H9 (cell line): ENCODE results near the gene PDC. TPM values are rescaled to one million over a fixed set of nuclear protein-coding genes. Genes with fewer than 3 reads are reported as not detected.

Source experiments
- DNase-seq: peaks from one replicate; pipeline ENCODE4 v3.0.0-alpha.2; 2017
- H2AFZ ChIP-seq: one replicate; pipeline ENCODE4 v1.6.1; 2013; ENCODE audit warnings: mild to moderate bottlenecking, low read length, control low read depth, moderate library complexity
- H2AK5ac ChIP-seq: 2 replicates; pipeline ENCODE4 v1.6.1; 2013; ENCODE audit warnings: low read length, control low read depth, mixed read lengths; ENCODE audit not compliant: insufficient read length
- H2BK120ac ChIP-seq: one replicate; pipeline ENCODE4 v1.6.1; 2013; ENCODE audit warnings: low read depth, mild to moderate bottlenecking, low read length, control low read depth, inconsistent platforms; ENCODE audit not compliant: poor library complexity, severe bottlenecking
- H2BK12ac ChIP-seq: 2 replicates; pipeline ENCODE4 v1.6.1; 2013; ENCODE audit warnings: low read length, control low read depth, mixed read lengths, low read depth; ENCODE audit not compliant: insufficient read length
- H2BK15ac ChIP-seq: 2 replicates; pipeline ENCODE4 v1.6.1; 2013; ENCODE audit warnings: low read depth, low read length, control low read depth
- H2BK20ac ChIP-seq: one replicate; pipeline ENCODE4 v1.6.1; 2013; ENCODE audit warnings: low read depth, mild to moderate bottlenecking, low read length, control low read depth, inconsistent platforms; ENCODE audit not compliant: poor library complexity, severe bottlenecking
- H2BK5ac ChIP-seq: 2 replicates; pipeline ENCODE4 v1.6.1; 2013; ENCODE audit warnings: low read length, control low read depth, mixed read lengths; ENCODE audit not compliant: insufficient read length
- H3K14ac ChIP-seq: 2 replicates; pipeline ENCODE4 v1.6.1; 2013; ENCODE audit warnings: low read length, control low read depth; ENCODE audit not compliant: insufficient read depth
- H3K18ac ChIP-seq: 2 replicates; pipeline ENCODE4 v1.6.1; 2013; ENCODE audit warnings: low read depth, mild to moderate bottlenecking, mixed read lengths, low read length, control low read depth; ENCODE audit not compliant: insufficient read length
- H3K23ac ChIP-seq: 2 replicates; pipeline ENCODE4 v1.6.1; 2013; ENCODE audit warnings: low read length, control low read depth, mixed read lengths, low read depth; ENCODE audit not compliant: insufficient read length
- H3K23me2 ChIP-seq: 2 replicates; pipeline ENCODE4 v1.6.1; 2013; ENCODE audit warnings: low read depth, mild to moderate bottlenecking, mixed read lengths, low read length, control low read depth; ENCODE audit not compliant: insufficient read length, poor library complexity, severe bottlenecking
- H3K27ac ChIP-seq: 2 replicates; pipeline ENCODE4 v1.5.1; 2013; ENCODE audit warnings: low read length, control low read depth, mixed read lengths, low read depth; ENCODE audit not compliant: insufficient read length
- H3K27me3 ChIP-seq: 2 replicates; pipeline ENCODE4 v1.6.1; 2013; ENCODE audit warnings: low read length, control low read depth, inconsistent platforms; ENCODE audit not compliant: insufficient read depth
- H3K4ac ChIP-seq: 2 replicates; pipeline ENCODE4 v1.6.1; 2013; ENCODE audit warnings: low read depth, mild to moderate bottlenecking, control low read depth, inconsistent platforms, low read length, moderate library complexity
- H3K4me1 ChIP-seq: 2 replicates; pipeline ENCODE4 v1.6.1; 2013; ENCODE audit warnings: low read length, control low read depth, inconsistent platforms; ENCODE audit not compliant: insufficient read depth
- H3K4me2 ChIP-seq: 2 replicates; pipeline ENCODE4 v1.6.1; 2013; ENCODE audit warnings: low read length, control low read depth, mixed read lengths; ENCODE audit not compliant: insufficient read length, insufficient read depth
- H3K56ac ChIP-seq: 2 replicates; pipeline ENCODE4 v1.6.1; 2013; ENCODE audit warnings: low read depth, mild to moderate bottlenecking, mixed read lengths, low read length, control low read depth; ENCODE audit not compliant: insufficient read length
- H3K79me1 ChIP-seq: 2 replicates; pipeline ENCODE4 v1.6.1; 2013; ENCODE audit warnings: low read depth, mild to moderate bottlenecking, moderate library complexity, low read length, control low read depth, inconsistent platforms; ENCODE audit not compliant: insufficient read depth, poor library complexity, severe bottlenecking
- H3K79me2 ChIP-seq: 2 replicates; pipeline ENCODE4 v1.6.1; 2013; ENCODE audit warnings: low read length, control low read depth, inconsistent platforms; ENCODE audit not compliant: insufficient read depth
- H3K9ac ChIP-seq: 2 replicates; pipeline ENCODE4 v1.6.1; 2013; ENCODE audit warnings: low read length, control low read depth, mixed read lengths; ENCODE audit not compliant: insufficient read length; ENCODE audit errors: extremely low read depth
- H3K9me3 ChIP-seq: one replicate; pipeline ENCODE4 v1.6.1; 2013; ENCODE audit warnings: low read depth, low read length, inconsistent platforms; ENCODE audit not compliant: control insufficient read depth
- H3T11ph ChIP-seq: one replicate; pipeline ENCODE4 v1.6.1; 2013; ENCODE audit warnings: mild to moderate bottlenecking, low read length, control low read depth, inconsistent platforms
- H4K20me1 ChIP-seq: one replicate; pipeline ENCODE4 v1.6.1; 2013; ENCODE audit not compliant: control insufficient read depth, insufficient read length, insufficient read depth
- H4K5ac ChIP-seq: 2 replicates; pipeline ENCODE4 v1.6.1; 2013; ENCODE audit warnings: low read depth, mild to moderate bottlenecking, mixed read lengths, low read length, control low read depth; ENCODE audit not compliant: insufficient read length
- H4K8ac ChIP-seq: replicated peaks from 2 replicates; pipeline ENCODE4 v1.6.1; 2013; ENCODE audit warnings: low read length, control low read depth, mixed read lengths, low read depth; ENCODE audit not compliant: insufficient read length
- H4K91ac ChIP-seq: 2 replicates; pipeline ENCODE4 v1.6.1; 2013; ENCODE audit warnings: low read depth, mild to moderate bottlenecking, moderate library complexity, mixed read lengths, low read length, control low read depth; ENCODE audit not compliant: insufficient read length
- H3K27ac Mint-ChIP-seq, 3 experiments: 2 replicates in 2 of 3; 3 replicates in 1 of 3; pipeline ENCODE4 v1.8.0; 2020 to 2021; ENCODE audit warnings: mixed read lengths in 3 of 3, mild to moderate bottlenecking in 1 of 3, moderate library complexity in 1 of 3
- H3K27me3 Mint-ChIP-seq: 2 replicates; pipeline ENCODE4 v1.8.0; 2021; ENCODE audit warnings: low read depth, mild to moderate bottlenecking, moderate library complexity, mixed read lengths
- H3K36me3 Mint-ChIP-seq, 3 experiments: 2 replicates in 2 of 3; 3 replicates in 1 of 3; pipeline ENCODE4 v1.8.0; 2020 to 2021; ENCODE audit warnings: low read depth in 3 of 3, mixed read lengths in 3 of 3; ENCODE audit not compliant: insufficient read depth in 1 of 3
- H3K4me1 Mint-ChIP-seq, 2 experiments: 2 replicates each; pipeline ENCODE4 v1.8.0; 2020; ENCODE audit warnings: mixed read lengths in 2 of 2
- H3K4me3 Mint-ChIP-seq, 2 experiments: 2 replicates in 1 of 2; 3 replicates in 1 of 2; pipeline ENCODE4 v1.8.0; 2020 to 2021; ENCODE audit warnings: mild to moderate bottlenecking in 2 of 2, mixed read lengths in 2 of 2, moderate library complexity in 1 of 2
- H3K9me3 Mint-ChIP-seq, 2 experiments: 2 replicates in 1 of 2; 3 replicates in 1 of 2; pipeline ENCODE4 v1.8.0; 2020; ENCODE audit warnings: mild to moderate bottlenecking in 2 of 2, mixed read lengths in 2 of 2, moderate library complexity in 1 of 2
- WGBS: extraction: QIAGEN DNeasy Blood & Tissue Kit; methylation state at CpG from one replicate; pipeline ENCODE4 v1.1.7; 2013; ENCODE audit warnings: missing lambda C conversion rate, low lambda C conversion rate, mixed read lengths; ENCODE audit not compliant: insufficient read length; ENCODE audit errors: extremely low coverage; 5-methylcytosine and 5-hydroxymethylcytosine counted together
- total RNA-seq: library from RNA; stranded (reverse); gene quantifications from 2 replicates; pipeline ENCODE4 v1.2.1, GENCODE V29; 2021
- TF ChIP-seq, protein P1 (sequence below): fragments of 200-600 bp; sonication (generic); conservative IDR thresholded peaks from 3 replicates; pipeline ENCODE4 v1.8.0; 2021; ENCODE audit warnings: antibody characterized with exemption, mild to moderate bottlenecking

Gene PDC
- total RNA-seq, 1 experiment from 2014 or later: not detected

DNA sequence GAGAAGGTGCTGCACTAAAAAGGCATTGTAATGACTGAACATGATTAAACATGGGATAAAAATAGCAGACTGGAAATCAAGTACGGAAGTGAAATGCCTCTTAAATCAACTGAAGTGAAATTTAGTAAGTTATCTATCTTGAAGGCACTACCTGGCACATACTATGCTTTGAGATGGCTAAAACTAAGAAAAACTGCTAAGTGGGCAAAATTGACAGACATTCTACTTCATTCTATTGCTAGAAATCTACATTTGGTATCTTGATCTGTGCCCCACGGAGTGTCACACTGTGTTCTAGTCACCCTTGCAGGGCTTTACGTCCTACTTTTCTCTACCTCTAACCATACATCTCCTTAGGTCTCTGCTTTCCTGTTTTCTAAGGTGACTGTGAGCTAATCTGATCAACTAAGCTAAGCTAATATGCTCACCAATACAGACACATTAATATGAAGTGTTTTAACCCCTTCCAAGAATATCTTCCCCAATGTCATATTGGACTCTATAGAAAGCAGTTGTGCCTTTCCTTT lies 4.1 kb downstream of the PDC start:
- no peak overlapping the region for H2BK12ac ChIP-seq
- H3K27me3 ChIP-seq: no peaks in the 10 kb centered on the region
- H3K14ac ChIP-seq: no peak overlapping the region
- no peaks in the 10 kb centered on the region for H3K23me2 ChIP-seq
- TF ChIP-seq, protein P1, sequence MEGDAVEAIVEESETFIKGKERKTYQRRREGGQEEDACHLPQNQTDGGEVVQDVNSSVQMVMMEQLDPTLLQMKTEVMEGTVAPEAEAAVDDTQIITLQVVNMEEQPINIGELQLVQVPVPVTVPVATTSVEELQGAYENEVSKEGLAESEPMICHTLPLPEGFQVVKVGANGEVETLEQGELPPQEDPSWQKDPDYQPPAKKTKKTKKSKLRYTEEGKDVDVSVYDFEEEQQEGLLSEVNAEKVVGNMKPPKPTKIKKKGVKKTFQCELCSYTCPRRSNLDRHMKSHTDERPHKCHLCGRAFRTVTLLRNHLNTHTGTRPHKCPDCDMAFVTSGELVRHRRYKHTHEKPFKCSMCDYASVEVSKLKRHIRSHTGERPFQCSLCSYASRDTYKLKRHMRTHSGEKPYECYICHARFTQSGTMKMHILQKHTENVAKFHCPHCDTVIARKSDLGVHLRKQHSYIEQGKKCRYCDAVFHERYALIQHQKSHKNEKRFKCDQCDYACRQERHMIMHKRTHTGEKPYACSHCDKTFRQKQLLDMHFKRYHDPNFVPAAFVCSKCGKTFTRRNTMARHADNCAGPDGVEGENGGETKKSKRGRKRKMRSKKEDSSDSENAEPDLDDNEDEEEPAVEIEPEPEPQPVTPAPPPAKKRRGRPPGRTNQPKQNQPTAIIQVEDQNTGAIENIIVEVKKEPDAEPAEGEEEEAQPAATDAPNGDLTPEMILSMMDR: no peak
- no peak overlapping the region for H3T11ph ChIP-seq
- no peak overlapping the region for H2BK120ac ChIP-seq
- Mint-ChIP-seq H3K27me3 (no peaks in the 10 kb centered on the region), H3K27ac (no peak overlapping the region), H3K9me3 (no peaks in the 10 kb centered on the region), H3K4me3 (no peak overlapping the region), H3K36me3 (no peaks in the 10 kb centered on the region), H3K4me1 (no peaks in the 10 kb centered on the region)
- H3K56ac ChIP-seq: no peak overlapping the region
- H3K9me3 ChIP-seq: no peaks in the 10 kb centered on the region
- no peak overlapping the region for H2AFZ ChIP-seq
- no peak overlapping the region for H3K18ac ChIP-seq
- H4K8ac ChIP-seq: no peak overlapping the region
- no peaks in the 10 kb centered on the region for H4K20me1 ChIP-seq
- no peak overlapping the region for H3K4me2 ChIP-seq
- no peak for DNase-seq
- H3K4ac ChIP-seq: no peak overlapping the region
- no peaks in the 10 kb centered on the region for H3K79me2 ChIP-seq
- H3K9ac ChIP-seq: no peak overlapping the region
- H4K91ac ChIP-seq: no peak overlapping the region
- H4K5ac ChIP-seq: no peak overlapping the region
- no peak overlapping the region for H3K23ac ChIP-seq
- no peak overlapping the region for H3K27ac ChIP-seq
- no peak overlapping the region for H2AK5ac ChIP-seq
- no peak overlapping the region for H2BK15ac ChIP-seq
- no peaks in the 10 kb centered on the region for H3K4me1 ChIP-seq
- H2BK5ac ChIP-seq: no peak overlapping the region
- no peaks in the 10 kb centered on the region for H3K79me1 ChIP-seq
- WGBS: no CpG with 5 or more reads among the region's 3 CpGs
- no peak overlapping the region for H2BK20ac ChIP-seq
